ENCODE results near the gene IL17REL.
A peak's percentile ranks its signal among the peaks of the same experiment; 100 is the strongest.
"Not testable (repeated sequence)": the region's sequence is repeated elsewhere in the genome, so short reads cannot be mapped to it uniquely, and the experiment has no call there.

IL17REL gene

GRCh38 chr22:49956418-49956770 lies 56.2 kb downstream of the IL17REL start:
- no peak for DNase-seq (ENCODE audit: low spot score)

- DNase-seq (ENCODE audit: low spot score) = no peak
Observed at GRCh38 chr22:49955581-49956417, 56.8 kb downstream of the IL17REL start.

- DNase-seq (ENCODE audit: low spot score) = no peak
Observed at GRCh38 chr22:49954991-49955580, 57.5 kb downstream of the IL17REL start.

GRCh38 chr22:49954354-49954753 lies 58.2 kb downstream of the IL17REL start:
- DNase-seq (ENCODE audit: low spot score) = no peak

GRCh38 chr22:49953680-49954344 lies 58.8 kb downstream of the IL17REL start:
- no peak for DNase-seq (ENCODE audit: low spot score)

- DNase-seq (ENCODE audit: low spot score) = no peak
Observed at GRCh38 chr22:49953027-49953679, 59.4 kb downstream of the IL17REL start.

- DNase-seq (ENCODE audit: low spot score) = peak; percentile 95
Observed at GRCh38 chr22:49951986-49952896, 60.3 kb downstream of the IL17REL start.

- DNase-seq (ENCODE audit: low spot score) = no peak
Observed at GRCh38 chr22:49951678-49951985, 60.9 kb downstream of the IL17REL start.

- DNase-seq (ENCODE audit: low spot score) = no peak
Observed at GRCh38 chr22:49951000-49951677, 61.4 kb downstream of the IL17REL start.

- no peak for DNase-seq (ENCODE audit: low spot score)
Observed at GRCh38 chr22:49950396-49950994, 62.1 kb downstream of the IL17REL start.

GRCh38 chr22:49949914-49950292 lies 62.7 kb downstream of the IL17REL start:
- no peak for DNase-seq (ENCODE audit: low spot score)

GRCh38 chr22:49948958-49949913 lies 63.3 kb downstream of the IL17REL start:
- DNase-seq (ENCODE audit: low spot score) = no peak

- no peak for DNase-seq (ENCODE audit: low spot score)
Observed at GRCh38 chr22:49948116-49948957, 64.2 kb downstream of the IL17REL start.

GRCh38 chr22:49947296-49947622 lies 65.3 kb downstream of the IL17REL start:
- no peak for DNase-seq (ENCODE audit: low spot score)

GRCh38 chr22:49946612-49947295 lies 65.8 kb downstream of the IL17REL start:
- no peak for DNase-seq (ENCODE audit: low spot score)

- not testable (repeated sequence) for DNase-seq (ENCODE audit: low spot score)
Observed at GRCh38 chr22:49945042-49945794, 67.3 kb downstream of the IL17REL start.
